Stimulated activated naive CD8-positive, alpha-beta T cell treated with anti-CD3 and anti-CD28 coated beads, Interleukin-15, Interleukin-2, amounts not matched to agents 100 ng/mL and 50 ng/mL, for 24 hours (primary cell): ENCODE measurements around the gene SLIT3.
"Not testable (repeated sequence)": the region's sequence is repeated elsewhere in the genome, so short reads cannot be mapped to it uniquely, and the experiment has no call there.

Experiments
- H3K27ac Mint-ChIP-seq: one replicate; pipeline ENCODE4 v1.8.0; 2021; ENCODE audit warnings: mild to moderate bottlenecking, mixed read lengths
- H3K27me3 Mint-ChIP-seq: one replicate; pipeline ENCODE4 v1.8.0; 2021; ENCODE audit warnings: mixed read lengths
- H3K36me3 Mint-ChIP-seq: one replicate; pipeline ENCODE4 v1.8.0; 2021; ENCODE audit warnings: low read depth, mixed read lengths
- H3K4me1 Mint-ChIP-seq: one replicate; pipeline ENCODE4 v1.8.0; 2021; ENCODE audit warnings: low read depth, mixed read lengths
- H3K4me3 Mint-ChIP-seq: one replicate; pipeline ENCODE4 v1.8.0; 2021; ENCODE audit warnings: mild to moderate bottlenecking, mixed read lengths
- H3K9me3 Mint-ChIP-seq: one replicate; pipeline ENCODE4 v1.8.0; 2021; ENCODE audit warnings: mixed read lengths

The SLIT3 gene

DNA sequence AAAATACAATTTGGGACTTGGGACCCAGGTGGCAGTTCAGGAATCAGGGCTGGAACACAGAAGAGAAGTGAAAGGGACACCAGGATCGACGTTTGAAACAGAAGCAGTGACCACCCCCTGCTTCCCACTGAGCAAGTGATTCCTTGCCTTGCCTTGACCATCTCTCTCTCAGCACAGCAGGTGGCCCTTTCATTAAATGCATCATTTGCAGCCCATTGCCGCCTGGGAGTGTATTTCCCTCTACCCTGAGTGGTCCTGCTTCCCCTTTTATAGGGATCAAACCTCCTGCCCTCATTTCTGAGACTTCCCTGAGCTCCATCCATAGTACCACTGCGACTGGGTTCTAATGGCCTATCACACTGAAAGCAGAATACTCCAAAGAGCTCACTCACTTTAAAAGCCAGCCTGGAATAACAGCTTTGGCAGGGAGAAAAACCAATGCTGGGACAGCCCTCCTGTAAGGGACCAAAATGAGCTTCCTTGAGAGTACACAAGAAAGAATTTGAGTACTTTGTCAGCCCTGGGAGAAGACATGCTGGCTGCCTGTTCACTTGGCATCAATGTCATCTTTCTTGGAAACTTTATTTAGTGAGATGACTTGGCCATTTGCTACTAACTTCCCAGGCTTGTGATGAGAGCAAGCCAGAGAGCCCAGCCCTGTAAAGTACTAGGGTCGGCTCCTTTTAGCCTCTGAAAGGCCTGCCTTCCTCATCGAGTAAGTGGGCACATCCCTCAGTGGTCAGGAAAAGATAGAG is 149.7 kb downstream of the SLIT3 start:
- Mint-ChIP-seq H3K9me3 (no peaks in the 10 kb centered on the region), H3K36me3 (no peaks in the 10 kb centered on the region), H3K27ac (no peak overlapping the region), H3K4me1 (no peaks in the 10 kb centered on the region), H3K27me3 (no peaks in the 10 kb centered on the region), H3K4me3 (no peak overlapping the region)

DNA sequence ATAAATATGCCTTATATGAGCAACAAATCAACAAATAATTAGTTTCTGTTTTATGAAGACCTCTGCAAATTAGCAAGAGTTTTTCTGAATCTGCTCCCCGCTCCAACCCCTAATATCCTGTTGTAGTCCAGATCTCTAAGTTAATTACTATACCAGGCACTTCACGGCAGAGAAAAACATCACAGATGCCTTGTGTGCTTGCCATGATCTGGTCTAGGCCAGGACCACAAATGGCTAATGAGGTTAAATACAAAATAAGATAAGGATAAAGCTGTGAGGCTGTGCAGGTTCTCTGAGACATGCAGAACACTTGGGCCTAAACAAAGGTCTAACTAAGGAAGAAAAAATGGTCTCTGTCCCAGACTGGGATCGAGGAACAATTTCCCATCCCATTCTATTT is 150.8 kb downstream of the SLIT3 start:
- Mint-ChIP-seq H3K9me3 (no peaks in the 10 kb centered on the region), H3K36me3 (no peaks in the 10 kb centered on the region), H3K4me3 (no peak overlapping the region), H3K27me3 (no peaks in the 10 kb centered on the region), H3K27ac (no peak overlapping the region), H3K4me1 (no peaks in the 10 kb centered on the region)

DNA sequence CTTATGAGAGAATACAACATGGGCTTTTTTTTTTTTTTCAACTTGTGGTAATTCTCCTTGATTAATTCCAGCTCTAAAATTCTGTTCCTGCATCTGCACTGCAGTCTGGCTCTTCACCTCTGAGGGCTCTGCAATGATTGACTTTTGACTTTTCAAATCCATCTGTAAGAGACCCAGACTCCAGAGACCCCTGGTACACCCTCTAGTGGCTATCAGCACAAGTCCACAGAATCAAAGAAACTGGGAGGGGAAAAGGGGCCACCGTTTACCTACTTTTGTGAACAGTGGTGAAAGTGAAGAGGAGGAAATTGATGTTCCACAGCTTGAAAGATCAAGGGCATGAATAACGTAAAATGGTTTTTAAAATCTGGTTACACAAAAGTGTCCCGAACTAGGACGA is 151.6 kb downstream of the SLIT3 start:
- H3K27ac Mint-ChIP-seq = no peak overlapping the region
- no peaks in the 10 kb centered on the region for H3K9me3 Mint-ChIP-seq
- H3K27me3 Mint-ChIP-seq = no peaks in the 10 kb centered on the region
- H3K4me1 Mint-ChIP-seq = no peaks in the 10 kb centered on the region
- H3K4me3 Mint-ChIP-seq = no peak overlapping the region
- H3K36me3 Mint-ChIP-seq = no peaks in the 10 kb centered on the region

DNA sequence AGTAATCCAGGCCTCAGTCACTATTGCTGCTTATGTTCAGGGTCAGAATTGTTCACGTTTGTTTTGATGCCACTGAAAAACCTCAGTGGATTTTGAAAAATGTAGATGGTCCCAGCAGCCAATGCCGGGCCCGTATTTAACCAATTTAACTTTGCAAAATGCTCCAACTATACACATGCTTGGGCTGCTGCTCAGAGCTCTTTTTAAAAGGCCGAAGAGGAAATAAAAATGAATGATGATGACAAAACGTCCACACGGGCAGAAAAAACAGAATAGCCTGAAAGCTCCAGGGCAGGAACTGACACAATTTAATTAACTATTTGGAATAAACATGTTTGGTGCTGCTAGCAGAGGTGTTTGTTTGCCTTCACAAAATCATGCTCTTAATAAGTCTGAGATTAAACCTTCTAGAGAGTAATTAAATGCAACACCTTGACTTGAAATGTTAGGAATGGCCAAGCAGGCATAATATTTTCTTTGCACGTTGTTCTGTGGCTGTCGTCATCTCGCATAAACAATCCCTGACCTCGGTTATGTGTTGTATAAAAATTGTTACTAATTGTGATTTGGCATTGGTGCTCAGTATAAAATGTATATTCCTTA is 152.7 kb downstream of the SLIT3 start:
- Mint-ChIP-seq H3K9me3 (no peaks in the 10 kb centered on the region), H3K27ac (no peak overlapping the region), H3K4me3 (no peak overlapping the region)

DNA sequence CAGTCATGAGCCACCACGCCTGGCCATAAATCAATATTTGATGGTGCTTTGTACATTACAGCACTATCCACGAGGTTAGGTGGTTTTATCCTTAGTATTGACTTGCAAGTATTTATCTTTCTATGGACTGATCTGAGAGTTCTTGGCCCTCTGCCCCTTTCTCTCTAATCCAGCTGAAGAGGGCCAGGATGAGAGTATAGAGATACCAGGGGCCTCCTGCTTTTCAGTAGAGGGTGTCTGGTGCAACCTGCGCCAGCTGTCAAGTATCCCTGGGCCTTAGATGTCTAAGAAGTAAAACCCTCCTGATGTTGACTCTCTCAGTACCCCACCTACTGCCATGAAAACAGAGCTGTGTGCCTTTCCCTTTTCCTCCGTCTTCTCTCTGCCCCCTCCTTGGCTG is 153.4 kb downstream of the SLIT3 start:
- no peaks in the 10 kb centered on the region for H3K9me3 Mint-ChIP-seq
- no peak overlapping the region for H3K27ac Mint-ChIP-seq
- no peaks in the 10 kb centered on the region for H3K27me3 Mint-ChIP-seq
- H3K4me1 Mint-ChIP-seq = no peaks in the 10 kb centered on the region
- H3K36me3 Mint-ChIP-seq = no peaks in the 10 kb centered on the region
- no peak overlapping the region for H3K4me3 Mint-ChIP-seq

More for the DNA sequence above, 152.7 kb downstream of the SLIT3 start:
- no peaks in the 10 kb centered on the region for H3K36me3 Mint-ChIP-seq
- no peaks in the 10 kb centered on the region for H3K4me1 Mint-ChIP-seq
- H3K27me3 Mint-ChIP-seq = no peaks in the 10 kb centered on the region

DNA sequence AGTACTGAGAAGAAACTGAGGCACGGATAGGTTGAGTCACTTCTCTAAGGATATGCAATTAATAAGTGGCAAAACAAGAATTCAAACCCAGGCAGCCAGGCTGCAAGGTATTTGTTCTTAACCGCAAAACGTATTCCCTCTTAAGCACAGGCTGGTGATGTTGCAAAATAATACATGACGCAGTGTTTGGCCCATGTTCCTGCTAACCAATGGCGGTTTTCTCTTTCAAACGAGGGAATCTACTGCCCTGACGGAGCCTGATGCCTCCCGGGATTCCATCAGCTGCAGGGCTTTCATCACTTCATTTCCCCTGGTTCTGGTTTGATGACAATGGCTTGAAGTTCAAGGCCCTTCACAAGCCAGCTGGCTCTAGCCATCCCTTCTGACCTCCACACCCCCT is 154.8 kb downstream of the SLIT3 start:
- Mint-ChIP-seq H3K9me3 (no peaks in the 10 kb centered on the region), H3K27ac (no peak overlapping the region), H3K4me1 (no peaks in the 10 kb centered on the region)

DNA sequence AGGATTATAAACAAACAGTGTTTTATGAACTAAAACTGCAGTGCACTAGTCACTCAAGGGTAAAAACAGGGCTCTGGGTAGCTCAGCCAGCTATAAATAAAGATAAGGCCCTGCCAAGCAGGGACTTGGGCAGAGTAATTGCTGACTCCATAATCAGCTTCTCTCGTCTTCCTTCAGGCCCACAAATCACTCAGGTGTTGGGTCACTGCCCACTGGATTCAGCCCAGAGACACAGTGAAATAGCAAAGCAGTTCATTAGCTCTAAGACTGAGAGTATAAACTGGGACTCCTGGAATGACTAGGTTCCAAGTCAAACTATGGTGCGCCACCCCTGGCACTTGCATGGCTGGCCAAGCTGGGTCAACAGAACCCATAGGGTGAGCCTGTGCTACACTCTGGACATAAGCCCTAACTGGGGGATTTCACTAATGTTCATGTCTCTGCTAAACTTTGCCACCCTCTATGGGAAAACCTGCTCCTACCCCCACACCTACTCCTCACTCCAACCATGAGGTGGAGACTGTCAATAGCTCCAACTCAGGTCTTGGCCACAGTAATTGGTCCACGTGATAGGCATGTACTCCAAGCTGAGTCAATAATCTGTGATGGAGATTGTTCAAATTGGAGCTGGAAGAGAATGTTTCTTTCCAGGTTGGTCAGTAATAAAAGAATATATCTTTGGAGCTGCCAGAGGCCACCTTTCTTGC is 158.5 kb downstream of the SLIT3 start:
- H3K9me3 Mint-ChIP-seq = no peaks in the 10 kb centered on the region

More for the DNA sequence above, 154.8 kb downstream of the SLIT3 start:
- no peak overlapping the region for H3K4me3 Mint-ChIP-seq
- H3K36me3 Mint-ChIP-seq = no peaks in the 10 kb centered on the region
- no peaks in the 10 kb centered on the region for H3K27me3 Mint-ChIP-seq

DNA sequence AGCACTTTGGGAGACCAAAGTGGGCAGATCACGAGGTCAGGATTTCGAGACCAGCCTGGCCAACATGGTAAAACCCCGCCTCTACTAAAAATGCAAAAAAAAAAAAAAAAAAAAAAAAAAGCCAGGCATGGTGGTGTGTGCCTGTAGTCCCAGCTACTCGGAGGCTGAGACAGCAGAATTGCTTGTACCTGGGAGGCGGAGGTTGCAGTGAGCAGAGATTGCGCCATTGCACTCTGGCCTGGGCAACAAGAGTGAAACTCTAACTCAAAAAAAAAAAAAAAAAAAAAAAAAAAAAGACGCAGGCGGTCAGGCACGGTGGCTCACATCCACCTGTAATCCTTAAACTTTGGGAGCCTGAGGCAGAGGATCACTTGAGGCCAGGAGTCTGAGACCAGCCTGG is 160.7 kb downstream of the SLIT3 start:
- H3K9me3 Mint-ChIP-seq, H3K4me3 Mint-ChIP-seq, H3K27ac Mint-ChIP-seq, H3K4me1 Mint-ChIP-seq, H3K36me3 Mint-ChIP-seq, H3K27me3 Mint-ChIP-seq: not testable (repeated sequence)

More for the DNA sequence above, 158.5 kb downstream of the SLIT3 start:
- Mint-ChIP-seq H3K4me3 (no peak overlapping the region), H3K27me3 (no peaks in the 10 kb centered on the region), H3K4me1 (no peaks in the 10 kb centered on the region), H3K27ac (no peak overlapping the region), H3K36me3 (no peaks in the 10 kb centered on the region)

DNA sequence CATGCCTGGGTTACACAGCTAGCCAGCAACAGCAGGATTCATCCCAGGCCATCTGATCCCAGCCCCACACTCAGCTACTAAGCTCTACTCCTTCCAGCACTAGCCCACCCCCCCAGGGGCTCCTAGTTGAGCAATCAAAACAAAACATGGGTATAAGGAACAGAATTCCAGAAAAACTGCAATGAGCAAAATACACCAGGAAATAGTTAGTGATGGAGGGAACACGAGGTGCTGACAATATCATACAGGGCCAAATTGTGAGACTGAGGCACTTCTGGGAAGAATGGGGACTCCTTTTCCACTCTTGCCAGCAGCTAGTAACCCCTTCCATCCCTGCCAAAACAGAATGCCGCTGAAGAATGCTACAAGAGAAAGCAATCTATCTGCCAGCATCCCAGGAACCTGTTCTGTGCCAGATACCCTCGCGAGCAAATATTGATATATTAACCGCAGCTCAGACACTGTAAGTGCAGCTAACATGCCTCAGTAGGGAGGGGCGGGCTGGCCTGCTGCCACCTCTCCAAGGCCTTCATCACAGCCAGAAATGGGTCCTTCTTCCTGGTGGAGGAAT is 161.4 kb downstream of the SLIT3 start:
- H3K36me3 Mint-ChIP-seq = no peaks in the 10 kb centered on the region
- H3K27ac Mint-ChIP-seq = no peak overlapping the region
- H3K27me3 Mint-ChIP-seq = no peaks in the 10 kb centered on the region
- H3K4me3 Mint-ChIP-seq = no peak overlapping the region
- H3K9me3 Mint-ChIP-seq = no peaks in the 10 kb centered on the region
- no peaks in the 10 kb centered on the region for H3K4me1 Mint-ChIP-seq

DNA sequence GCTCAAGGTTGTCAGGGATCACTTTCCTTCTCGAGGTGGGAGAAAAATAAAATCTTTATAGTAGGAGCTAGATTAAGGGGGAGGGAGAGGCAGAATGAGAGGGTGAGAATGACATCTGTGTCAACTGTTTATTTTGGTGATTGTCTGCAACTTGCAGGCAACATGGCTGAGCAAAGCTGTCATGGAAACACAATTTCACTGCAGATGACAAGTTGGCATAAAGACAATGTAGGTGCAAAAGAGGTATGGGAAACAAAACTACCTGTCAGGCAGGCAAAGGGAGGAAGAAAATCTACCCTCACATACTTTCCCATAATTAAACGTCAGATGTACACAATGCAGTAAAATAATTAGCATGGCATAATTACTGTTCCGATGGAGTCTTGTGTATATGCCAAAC is 167.4 kb downstream of the SLIT3 start:
- no peaks in the 10 kb centered on the region for H3K27me3 Mint-ChIP-seq
- no peaks in the 10 kb centered on the region for H3K36me3 Mint-ChIP-seq
- no peak overlapping the region for H3K27ac Mint-ChIP-seq
- no peaks in the 10 kb centered on the region for H3K4me1 Mint-ChIP-seq
- no peak overlapping the region for H3K4me3 Mint-ChIP-seq
- no peaks in the 10 kb centered on the region for H3K9me3 Mint-ChIP-seq

DNA sequence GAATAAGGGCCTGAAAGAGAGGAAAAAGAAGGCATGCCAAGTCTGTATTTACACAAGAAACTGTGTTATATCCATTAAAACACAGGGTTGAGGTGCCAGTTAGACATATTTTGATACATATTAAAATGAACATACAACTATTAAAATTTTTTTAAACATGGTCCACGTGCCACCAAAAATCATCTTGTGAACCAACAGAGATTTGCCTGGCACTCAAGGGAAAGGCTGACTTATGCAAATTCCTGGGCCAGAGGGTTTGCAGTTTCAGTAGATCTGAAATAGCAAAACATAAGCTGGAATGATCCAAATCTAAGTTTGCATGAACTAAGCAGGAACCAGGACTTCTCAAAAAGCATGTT is 168.7 kb downstream of the SLIT3 start:
- Mint-ChIP-seq H3K4me1 (no peaks in the 10 kb centered on the region), H3K36me3 (no peaks in the 10 kb centered on the region), H3K9me3 (no peaks in the 10 kb centered on the region), H3K27me3 (no peaks in the 10 kb centered on the region), H3K27ac (no peak overlapping the region), H3K4me3 (no peak overlapping the region)

DNA sequence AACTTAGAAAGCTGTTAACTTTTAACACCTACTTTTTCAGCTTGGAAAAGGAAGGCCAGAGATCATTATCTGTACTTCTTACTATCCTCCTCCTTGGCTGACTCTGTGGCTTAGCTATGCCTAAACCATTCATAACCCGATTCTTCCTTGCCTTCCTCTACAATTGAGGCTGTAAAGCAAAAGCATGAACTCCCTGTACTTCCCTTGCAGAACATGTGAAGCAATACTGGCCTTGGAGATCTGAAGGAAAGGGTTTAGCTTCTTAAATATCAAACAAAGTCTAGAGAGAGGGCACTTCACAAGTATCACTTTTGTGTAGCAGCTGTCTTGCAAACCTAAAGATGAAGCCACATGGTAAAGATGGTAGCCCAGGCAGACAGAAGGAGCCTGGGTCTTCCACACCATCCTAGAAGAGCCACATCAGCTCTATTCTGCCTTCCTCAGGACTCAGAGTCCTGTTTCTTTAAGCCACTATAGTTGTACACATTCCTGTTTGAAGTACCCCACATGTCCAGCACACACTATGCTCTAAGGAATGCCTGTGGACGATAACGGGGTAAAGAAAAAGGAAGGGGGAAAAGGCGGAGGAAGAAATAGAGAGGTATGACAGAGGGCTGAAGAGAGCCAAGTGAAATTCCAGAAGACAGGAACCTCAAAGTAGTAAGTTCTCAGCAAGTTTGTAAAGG is 169.2 kb downstream of the SLIT3 start:
- Mint-ChIP-seq H3K27me3 (no peaks in the 10 kb centered on the region), H3K4me1 (no peaks in the 10 kb centered on the region), H3K27ac (no peak overlapping the region), H3K4me3 (no peak overlapping the region), H3K9me3 (no peaks in the 10 kb centered on the region), H3K36me3 (no peaks in the 10 kb centered on the region)

DNA sequence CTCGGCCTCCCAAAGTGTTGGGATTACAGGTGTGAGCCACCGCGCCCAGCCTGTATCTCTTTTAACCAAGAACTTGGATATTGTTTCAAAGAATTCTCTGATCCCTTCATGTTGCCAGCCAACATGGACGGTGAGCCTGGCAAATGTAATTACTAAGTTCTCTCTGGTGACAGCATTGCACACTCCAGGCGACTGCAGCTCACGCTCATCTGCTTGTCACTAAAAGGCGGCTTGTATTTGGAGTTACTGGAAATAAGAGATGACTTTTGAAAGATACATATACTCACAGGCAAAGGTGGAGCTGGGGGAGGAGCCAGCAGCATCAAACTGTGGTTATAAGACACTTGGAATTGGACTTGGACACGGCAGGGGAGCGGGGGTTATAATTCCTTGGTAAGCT is 172.3 kb downstream of the SLIT3 start:
- H3K36me3 Mint-ChIP-seq = no peaks in the 10 kb centered on the region
- H3K4me1 Mint-ChIP-seq = no peaks in the 10 kb centered on the region
- no peaks in the 10 kb centered on the region for H3K27me3 Mint-ChIP-seq
- H3K27ac Mint-ChIP-seq = no peak overlapping the region
- H3K9me3 Mint-ChIP-seq = peaks cover 3% of the 10 kb centered on the region
- H3K4me3 Mint-ChIP-seq = no peak overlapping the region

DNA sequence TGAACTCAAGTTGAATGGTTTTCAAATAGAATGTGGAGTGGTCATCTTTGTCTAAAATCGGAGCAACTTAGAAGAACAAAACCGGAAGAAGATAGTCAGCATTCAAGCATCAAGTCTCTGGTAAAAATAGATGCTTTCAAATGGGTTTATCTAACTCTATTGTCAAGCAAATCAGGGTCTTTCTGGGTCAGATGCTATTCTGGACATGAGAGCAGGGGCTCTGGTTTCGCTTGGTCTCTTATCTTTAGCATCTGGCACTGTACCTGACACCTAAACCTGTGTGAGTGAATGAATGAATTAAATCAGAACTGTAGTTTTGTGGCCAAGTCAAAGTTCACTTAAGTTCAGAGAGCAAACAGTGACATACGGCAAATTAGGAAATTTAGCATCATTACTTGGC is 173.5 kb downstream of the SLIT3 start:
- Mint-ChIP-seq H3K4me3 (no peak overlapping the region), H3K4me1 (no peaks in the 10 kb centered on the region), H3K36me3 (no peaks in the 10 kb centered on the region), H3K9me3 (peaks cover 3% of the 10 kb centered on the region), H3K27me3 (no peaks in the 10 kb centered on the region), H3K27ac (no peak overlapping the region)

DNA sequence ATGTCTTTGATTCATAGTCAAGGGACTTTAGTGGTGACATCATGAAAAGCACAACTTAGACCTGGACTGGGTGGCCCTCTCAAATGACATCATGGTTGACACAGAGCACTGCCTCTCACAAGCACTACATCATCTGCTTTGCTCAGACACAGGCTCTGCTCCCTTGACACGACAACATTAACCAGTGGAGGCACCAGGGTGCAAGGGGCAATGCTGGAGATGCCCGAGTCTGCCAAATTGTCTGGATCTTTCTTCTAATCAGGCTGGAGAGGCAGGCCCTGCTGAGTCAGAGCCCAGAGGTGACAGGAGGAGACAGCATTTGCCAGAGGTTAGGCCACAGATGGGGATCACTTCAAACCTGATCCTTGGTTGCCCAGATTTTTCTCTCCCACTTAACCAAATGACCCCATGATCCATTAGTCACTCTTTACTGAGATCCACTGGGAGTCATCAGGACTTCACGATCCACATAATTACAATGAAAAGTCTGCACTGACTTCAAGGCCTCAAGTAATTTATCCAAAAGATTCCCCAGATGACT is 174.4 kb downstream of the SLIT3 start:
- H3K4me1 Mint-ChIP-seq = no peaks in the 10 kb centered on the region
- H3K9me3 Mint-ChIP-seq = peaks cover 3% of the 10 kb centered on the region
- no peaks in the 10 kb centered on the region for H3K27me3 Mint-ChIP-seq
- no peak overlapping the region for H3K27ac Mint-ChIP-seq
- H3K36me3 Mint-ChIP-seq = no peaks in the 10 kb centered on the region
- no peak overlapping the region for H3K4me3 Mint-ChIP-seq
